ENCODE measurements around the gene LRMDA. TPM values are rescaled to one million over a fixed set of nuclear protein-coding genes. Genes with fewer than 3 reads are reported as not detected.

The LRMDA gene
- polyA plus RNA-seq, 1 donor (not counting 4 experiments of a cell fraction or from before 2014, with no cell fraction given) = not detected

DNA sequence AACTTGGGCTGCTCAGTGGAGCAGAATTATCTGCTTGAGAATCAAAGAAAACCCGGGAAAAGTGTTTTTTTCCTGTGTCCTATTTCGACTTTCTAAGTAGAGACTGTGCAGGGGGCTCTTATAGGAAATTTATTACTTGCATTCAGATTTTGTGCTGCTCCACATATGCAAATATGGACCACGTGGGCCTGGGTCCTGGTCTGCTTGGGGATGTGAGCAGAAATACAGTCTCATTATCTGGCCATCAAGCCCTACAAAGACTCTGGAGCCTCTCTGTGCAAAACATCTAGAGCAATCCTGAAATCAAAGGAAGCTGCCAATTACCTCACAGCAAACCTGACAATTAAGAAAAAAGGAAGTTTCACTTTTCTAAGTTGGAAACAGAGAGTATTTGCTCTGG is 216.9 kb downstream of the LRMDA start:
- Histone ChIP-seq H3K4me3 (ENCODE audit: control insufficient read depth in 2 of 3, extremely low read depth in 1 of 3, insufficient read depth in 2 of 3, low read depth in 1 of 3, low read length in 3 of 3) (no peak overlapping the region), H4K20me1 (ENCODE audit: control insufficient read depth, extremely low read depth, insufficient read depth, low read length) (no peaks in the 10 kb centered on the region), H3K4me1 (ENCODE audit: control insufficient read depth, extremely low read depth, insufficient read depth, low read length) (no peaks in the 10 kb centered on the region), H3K9ac (ENCODE audit: control insufficient read depth, extremely low read depth, insufficient read depth, low read length) (no peak overlapping the region), H3K36me3 (ENCODE audit: control insufficient read depth in 2 of 2, extremely low read depth in 1 of 2, insufficient read depth in 2 of 2, low read length in 2 of 2) (no peaks in the 10 kb centered on the region), H3K9me3 (ENCODE audit: control insufficient read depth, low read depth, low read length) (no peaks in the 10 kb centered on the region), H2AFZ (ENCODE audit: control insufficient read depth, low read length) (no peak overlapping the region), H3K27ac (ENCODE audit: control insufficient read depth, insufficient read depth, low read length) (no peak overlapping the region), H3K79me2 (ENCODE audit: control insufficient read depth, insufficient read depth, low read length) (no peaks in the 10 kb centered on the region), H3K4me2 (ENCODE audit: control insufficient read depth, extremely low read depth, insufficient read depth, low read depth, low read length) (no peak overlapping the region), H3K9me1 (ENCODE audit: control insufficient read depth, extremely low read depth, insufficient read depth, low read length) (no peaks in the 10 kb centered on the region), H3K27me3 (ENCODE audit: control insufficient read depth, extremely low read depth, insufficient read depth, low read length) (peaks cover 22% of the 10 kb centered on the region)
- dilution Hi-C loops (cut with MboI; ENCODE audit: extremely low pct_ligation_motif_present, low sequenced_read_pairs) = no loop called here
- no peak for DNase-seq (ENCODE audit: low read depth, low spot score)
- TF ChIP-seq, protein P1, sequence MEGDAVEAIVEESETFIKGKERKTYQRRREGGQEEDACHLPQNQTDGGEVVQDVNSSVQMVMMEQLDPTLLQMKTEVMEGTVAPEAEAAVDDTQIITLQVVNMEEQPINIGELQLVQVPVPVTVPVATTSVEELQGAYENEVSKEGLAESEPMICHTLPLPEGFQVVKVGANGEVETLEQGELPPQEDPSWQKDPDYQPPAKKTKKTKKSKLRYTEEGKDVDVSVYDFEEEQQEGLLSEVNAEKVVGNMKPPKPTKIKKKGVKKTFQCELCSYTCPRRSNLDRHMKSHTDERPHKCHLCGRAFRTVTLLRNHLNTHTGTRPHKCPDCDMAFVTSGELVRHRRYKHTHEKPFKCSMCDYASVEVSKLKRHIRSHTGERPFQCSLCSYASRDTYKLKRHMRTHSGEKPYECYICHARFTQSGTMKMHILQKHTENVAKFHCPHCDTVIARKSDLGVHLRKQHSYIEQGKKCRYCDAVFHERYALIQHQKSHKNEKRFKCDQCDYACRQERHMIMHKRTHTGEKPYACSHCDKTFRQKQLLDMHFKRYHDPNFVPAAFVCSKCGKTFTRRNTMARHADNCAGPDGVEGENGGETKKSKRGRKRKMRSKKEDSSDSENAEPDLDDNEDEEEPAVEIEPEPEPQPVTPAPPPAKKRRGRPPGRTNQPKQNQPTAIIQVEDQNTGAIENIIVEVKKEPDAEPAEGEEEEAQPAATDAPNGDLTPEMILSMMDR (optimal IDR thresholded peaks at IDR 0.05 in 1 of 3, IDR thresholded peaks at IDR 0.05 in 1 of 3, conservative IDR thresholded peaks at IDR 0.05 in 1 of 3; ENCODE audit: extremely low read depth in 1 of 3, insufficient read depth in 2 of 3, low read length in 3 of 3) = no peak
- no peak for TF ChIP-seq EZH2 (IDR thresholded peaks at IDR 0.05; ENCODE audit: low read length)
- no peak for FAIRE-seq

- H3K4me3 ChIP-seq (ENCODE audit: control insufficient read depth in 2 of 3, extremely low read depth in 1 of 3, insufficient read depth in 2 of 3, low read depth in 1 of 3, low read length in 3 of 3) = no peak overlapping the region
- H3K9me3 ChIP-seq (ENCODE audit: control insufficient read depth, low read depth, low read length) = no peaks in the 10 kb centered on the region
- H3K9ac ChIP-seq (ENCODE audit: control insufficient read depth, extremely low read depth, insufficient read depth, low read length) = no peak overlapping the region
- FAIRE-seq = no peak
- no peak overlapping the region for H3K4me2 ChIP-seq (ENCODE audit: control insufficient read depth, extremely low read depth, insufficient read depth, low read depth, low read length)
- no peak for TF ChIP-seq EZH2 (IDR thresholded peaks at IDR 0.05; ENCODE audit: low read length)
- TF ChIP-seq, protein P1 (optimal IDR thresholded peaks at IDR 0.05 in 1 of 3, IDR thresholded peaks at IDR 0.05 in 1 of 3, conservative IDR thresholded peaks at IDR 0.05 in 1 of 3; ENCODE audit: extremely low read depth in 1 of 3, insufficient read depth in 2 of 3, low read length in 3 of 3) = no peak
- DNase-seq (ENCODE audit: low read depth, low spot score) = no peak
- dilution Hi-C loops (cut with MboI; ENCODE audit: extremely low pct_ligation_motif_present, low sequenced_read_pairs) = no loop called here
- no peaks in the 10 kb centered on the region for H3K4me1 ChIP-seq (ENCODE audit: control insufficient read depth, extremely low read depth, insufficient read depth, low read length)
- peaks cover 21% of the 10 kb centered on the region for H3K27me3 ChIP-seq (ENCODE audit: control insufficient read depth, extremely low read depth, insufficient read depth, low read length)
- H2AFZ ChIP-seq (ENCODE audit: control insufficient read depth, low read length) = no peak overlapping the region
- H3K36me3 ChIP-seq (ENCODE audit: control insufficient read depth in 2 of 2, extremely low read depth in 1 of 2, insufficient read depth in 2 of 2, low read length in 2 of 2) = no peaks in the 10 kb centered on the region
- H3K27ac ChIP-seq (ENCODE audit: control insufficient read depth, insufficient read depth, low read length) = no peak overlapping the region
- no peaks in the 10 kb centered on the region for H4K20me1 ChIP-seq (ENCODE audit: control insufficient read depth, extremely low read depth, insufficient read depth, low read length)
- H3K9me1 ChIP-seq (ENCODE audit: control insufficient read depth, extremely low read depth, insufficient read depth, low read length) = no peaks in the 10 kb centered on the region
- no peaks in the 10 kb centered on the region for H3K79me2 ChIP-seq (ENCODE audit: control insufficient read depth, insufficient read depth, low read length)
Measured at GRCh38 chr10:75648854-75649253, 217.4 kb downstream of the LRMDA start.

Measured in keratinocyte (primary cell).